Loucy (cell line): Measurements from ENCODE around the gene SAMD4A.

Experiments used
- H2AFZ ChIP-seq: fragments of 200-600 bp; sonication (generic); 2 replicates; pipeline ENCODE4 v1.6.0; 2016; ENCODE audit warnings: antibody characterized with exemption, mild to moderate bottlenecking, low read length, moderate library complexity
- H3F3A ChIP-seq: fragments of 200-600 bp; 2 replicates; pipeline ENCODE4 v1.6.0; 2016; ENCODE audit warnings: antibody characterized with exemption, low read depth, mild to moderate bottlenecking
- H3K27me3 ChIP-seq: fragments of 200-600 bp; sonication (generic); 2 replicates; pipeline ENCODE4 v1.6.1; 2014; ENCODE audit warnings: low read length, mild to moderate bottlenecking; ENCODE audit not compliant: insufficient read depth, poor library complexity, severe bottlenecking
- H3K36me3 ChIP-seq: fragments of 200-600 bp; sonication (generic); 2 replicates; pipeline ENCODE4 v1.6.1; 2016; ENCODE audit warnings: low read length; ENCODE audit not compliant: insufficient read depth
- H3K4me1 ChIP-seq: fragments of 200-600 bp; sonication (generic); 2 replicates; pipeline ENCODE4 v1.5.1; 2014; ENCODE audit warnings: low read length, mild to moderate bottlenecking; ENCODE audit not compliant: insufficient read depth, poor library complexity, severe bottlenecking
- H3K4me2 ChIP-seq: fragments of 200-600 bp; sonication (generic); 2 replicates; pipeline ENCODE4 v1.6.0; 2014; ENCODE audit warnings: antibody characterized with exemption, low read length, low read depth, mild to moderate bottlenecking; ENCODE audit not compliant: poor library complexity, severe bottlenecking
- H3K4me3 ChIP-seq: fragments of 200-600 bp; sonication (generic); 2 replicates; pipeline ENCODE4 v1.5.1; 2014; ENCODE audit warnings: low read length, mild to moderate bottlenecking, mixed read lengths; ENCODE audit not compliant: poor library complexity, severe bottlenecking
- H3K79me2 ChIP-seq: fragments of 200-600 bp; sonication (generic); 2 replicates; pipeline ENCODE4 v1.6.1; 2014; ENCODE audit warnings: low read length; ENCODE audit not compliant: insufficient read depth
- H3K9ac ChIP-seq: fragments of 200-600 bp; sonication (generic); 2 replicates; pipeline ENCODE4 v1.6.0; 2014; ENCODE audit warnings: mild to moderate bottlenecking, low read depth, low read length, moderate library complexity; ENCODE audit not compliant: poor library complexity, severe bottlenecking
- H3K9me2 ChIP-seq: fragments of 200-600 bp; sonication (generic); replicated peaks from 2 replicates; pipeline ENCODE4 v1.6.1; 2016; ENCODE audit warnings: low read depth, low read length, mixed read lengths
- H3K9me3 ChIP-seq: fragments of 200-600 bp; sonication (generic); 2 replicates; pipeline ENCODE4 v1.6.1; 2014; ENCODE audit warnings: mild to moderate bottlenecking, antibody characterized with exemption, low read length, low read depth; ENCODE audit not compliant: insufficient read depth
- H4K20me1 ChIP-seq: fragments of 200-600 bp; sonication (generic); 2 replicates; pipeline ENCODE4 v1.6.0; 2014; ENCODE audit warnings: antibody characterized with exemption, low read length, mild to moderate bottlenecking; ENCODE audit not compliant: insufficient read depth, poor library complexity, severe bottlenecking
- CTCF ChIP-seq: fragments of 200-600 bp; sonication (generic); conservative IDR thresholded peaks from 2 replicates; pipeline ENCODE4 v1.5.1; 2014; ENCODE audit warnings: mild to moderate bottlenecking, antibody characterized with exemption, low read length
- EZH2phosphoT487 ChIP-seq: fragments of 200-600 bp; IDR thresholded peaks from 2 replicates; pipeline ENCODE4 v1.6.1; 2018; ENCODE audit warnings: antibody characterized with exemption, mild to moderate bottlenecking, moderate library complexity, borderline replicate concordance

The SAMD4A gene

GRCh38 chr14:54659365-54659764, 92.4 kb downstream of the SAMD4A start:
- Histone ChIP-seq H3K9me3 (no peaks in the 10 kb centered on the region), H3F3A (no peaks in the 10 kb centered on the region), H4K20me1 (no peaks in the 10 kb centered on the region), H3K9me2 (no peaks in the 10 kb centered on the region), H2AFZ (no peak overlapping the region), H3K4me2 (no peak overlapping the region), H3K4me1 (peaks cover 7% of the 10 kb centered on the region), H3K79me2 (no peaks in the 10 kb centered on the region), H3K36me3 (no peaks in the 10 kb centered on the region), H3K9ac (no peak overlapping the region), H3K27me3 (no peaks in the 10 kb centered on the region), H3K4me3 (no peak overlapping the region)
- TF ChIP-seq CTCF, result no peak
- TF ChIP-seq EZH2phosphoT487, result no peak

GRCh38 chr14:54660604-54661111, 93.7 kb downstream of the SAMD4A start:
- H4K20me1 ChIP-seq, result no peaks in the 10 kb centered on the region
- no peak overlapping the region for H3K9ac ChIP-seq
- H3K4me2 ChIP-seq, result no peak overlapping the region
- no peaks in the 10 kb centered on the region for H3F3A ChIP-seq
- no peaks in the 10 kb centered on the region for H3K27me3 ChIP-seq
- H3K9me3 ChIP-seq, result no peaks in the 10 kb centered on the region
- TF ChIP-seq EZH2phosphoT487 (no peak), CTCF (no peak)
- no peaks in the 10 kb centered on the region for H3K9me2 ChIP-seq
- H2AFZ ChIP-seq, result no peak overlapping the region
- no peaks in the 10 kb centered on the region for H3K36me3 ChIP-seq
- H3K4me3 ChIP-seq, result no peak overlapping the region
- H3K79me2 ChIP-seq, result no peaks in the 10 kb centered on the region
- H3K4me1 ChIP-seq, result peaks cover 15% of the 10 kb centered on the region

GRCh38 chr14:54662491-54663133, 95.7 kb downstream of the SAMD4A start:
- TF ChIP-seq EZH2phosphoT487, result no peak
- TF ChIP-seq CTCF, result no peak
- no peak overlapping the region for H3K9ac ChIP-seq
- H2AFZ ChIP-seq, result no peak overlapping the region
- H3K4me1 ChIP-seq, result peaks cover 15% of the 10 kb centered on the region
- H3K4me2 ChIP-seq, result no peak overlapping the region
- H3K9me3 ChIP-seq, result no peaks in the 10 kb centered on the region
- no peaks in the 10 kb centered on the region for H3K79me2 ChIP-seq
- no peaks in the 10 kb centered on the region for H3K36me3 ChIP-seq
- H4K20me1 ChIP-seq, result no peaks in the 10 kb centered on the region
- no peaks in the 10 kb centered on the region for H3F3A ChIP-seq
- H3K4me3 ChIP-seq, result no peak overlapping the region
- H3K9me2 ChIP-seq, result no peaks in the 10 kb centered on the region
- H3K27me3 ChIP-seq, result no peaks in the 10 kb centered on the region
